Esophagus muscularis mucosa (tissue), 4 donors: ENCODE data around the gene MOB1B. TPM values are rescaled to one million over a fixed set of nuclear protein-coding genes. Genes with fewer than 3 reads are reported as not detected.

ENCODE experiments used
- DNase-seq: peaks from one replicate; pipeline ENCODE4 v3.0.0-alpha.2; 2017; ENCODE audit errors: extremely low spot score
- H3K27ac ChIP-seq, 4 donors: fragments of 200-600 bp; sonication (generic); replicated peaks in 1 of 4; 1 replicate in 3 of 4; 2 replicates in 1 of 4; pipeline ENCODE4 v1.5.1; 2016 to 2019; ENCODE audit warnings: mild to moderate bottlenecking in 1 of 4
- H3K27me3 ChIP-seq, 4 donors: fragments of 200-600 bp; sonication (generic); one replicate each; pipeline versions ENCODE4 v1.5.1 to v1.6.0; 2016 to 2019
- H3K36me3 ChIP-seq, 4 donors: fragments of 200-600 bp; sonication (generic); one replicate each; pipeline ENCODE4 v1.5.1; 2016 to 2019
- H3K4me1 ChIP-seq, 4 donors: fragments of 200-600 bp; sonication (generic); one replicate each; pipeline ENCODE4 v1.5.1; 2016 to 2019
- H3K4me3 ChIP-seq, 4 donors: fragments of 200-600 bp; sonication (generic); 1 replicate in 2 of 4; 2 replicates in 2 of 4; pipeline ENCODE4 v1.5.1; 2016 to 2019; ENCODE audit warnings: mild to moderate bottlenecking in 4 of 4, moderate library complexity in 1 of 4
- H3K9me3 ChIP-seq, 4 donors: fragments of 200-600 bp; sonication (generic); 1 replicate in 3 of 4; 2 replicates in 1 of 4; pipeline ENCODE4 v1.5.1; 2016 to 2019
- EP300 ChIP-seq: sonication (generic); formaldehyde crosslinking; IDR thresholded peaks from one replicate; pipeline ENCODE4 v1.6.1; 2017; ENCODE audit warnings: antibody characterized with exemption
- POLR2A ChIP-seq: fragments of 450-650 bp; IDR thresholded peaks from one replicate; pipeline ENCODE4 v1.6.1; 2017; ENCODE audit warnings: antibody characterized with exemption, moderate library complexity, mild to moderate bottlenecking, low read depth
- POLR2AphosphoS5 ChIP-seq, 2 donors: sonication (generic); formaldehyde crosslinking; IDR thresholded peaks; one replicate each; pipeline ENCODE4 v1.6.1; 2017; ENCODE audit warnings: antibody characterized with exemption in 2 of 2
- WGBS: methylation state at CpG from one replicate; pipeline ENCODE4 v1.1.5; 2018; 5-methylcytosine and 5-hydroxymethylcytosine counted together
- intact Hi-C: fragments of 100-400 bp; cut with DNase I; formaldehyde crosslinking; loops from one replicate; pipeline ENCODE4 v1.15.1; 2023
- total RNA-seq, 4 donors: library from RNA; depleted of rRNA; stranded (reverse); fragments of >200 nt; gene quantifications; one replicate each; pipeline versions ENCODE4 v1.1.0 to v1.2.1, GENCODE V29; 2016
- TF ChIP-seq, protein P1 (sequence below), 3 experiments: fragments of 200-600 bp in 2 of 3; fragments of 450-650 bp in 1 of 3; sonication (generic) in 2 of 3; IDR thresholded peaks; one replicate each; pipeline ENCODE4 v1.5.1; 2017 to 2019; ENCODE audit warnings: antibody characterized with exemption in 3 of 3, mild to moderate bottlenecking in 2 of 3, moderate library complexity in 1 of 3

Gene MOB1B
- total RNA-seq, 4 donors from 2014 or later = 15.0 to 19.4 (median 16.6) TPM

DNA sequence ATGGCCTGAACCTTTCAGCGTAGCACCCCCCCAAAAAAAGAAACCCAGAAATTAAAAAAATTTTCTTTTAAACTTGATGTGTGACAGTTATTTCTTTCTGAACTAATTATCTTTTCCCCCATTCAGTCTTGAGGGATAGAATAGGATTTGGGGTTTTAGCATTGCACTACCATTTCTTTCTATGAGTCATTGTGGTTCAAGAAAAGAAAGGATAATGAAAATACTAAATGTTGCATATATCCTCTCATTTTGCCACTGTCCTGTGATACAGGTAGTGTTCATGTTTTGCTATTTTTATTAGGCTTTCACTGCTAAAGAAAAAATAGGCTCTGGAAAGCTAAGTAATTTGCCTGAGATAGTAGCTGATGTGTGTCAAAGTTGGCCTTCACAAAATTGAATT, 51.9 kb downstream of the MOB1B start:
- H3K4me3 ChIP-seq = no peak overlapping the region
- DNase-seq = no peak
- H3K27ac ChIP-seq = no peak overlapping the region
- H3K36me3 ChIP-seq = peaks cover 0 to 5% (median 1%) of the 10 kb centered on the region in 4 donors
- no peaks in the 10 kb centered on the region for H3K9me3 ChIP-seq
- H3K4me1 ChIP-seq = peaks cover 0 to 16% (median 8%) of the 10 kb centered on the region in 4 donors
- WGBS = 100% methylated on average over 1 of the region's 1 CpG
- no peak for TF ChIP-seq POLR2AphosphoS5 (IDR thresholded peaks at IDR 0.05)
- no peak for TF ChIP-seq EP300
- TF ChIP-seq, protein P1, sequence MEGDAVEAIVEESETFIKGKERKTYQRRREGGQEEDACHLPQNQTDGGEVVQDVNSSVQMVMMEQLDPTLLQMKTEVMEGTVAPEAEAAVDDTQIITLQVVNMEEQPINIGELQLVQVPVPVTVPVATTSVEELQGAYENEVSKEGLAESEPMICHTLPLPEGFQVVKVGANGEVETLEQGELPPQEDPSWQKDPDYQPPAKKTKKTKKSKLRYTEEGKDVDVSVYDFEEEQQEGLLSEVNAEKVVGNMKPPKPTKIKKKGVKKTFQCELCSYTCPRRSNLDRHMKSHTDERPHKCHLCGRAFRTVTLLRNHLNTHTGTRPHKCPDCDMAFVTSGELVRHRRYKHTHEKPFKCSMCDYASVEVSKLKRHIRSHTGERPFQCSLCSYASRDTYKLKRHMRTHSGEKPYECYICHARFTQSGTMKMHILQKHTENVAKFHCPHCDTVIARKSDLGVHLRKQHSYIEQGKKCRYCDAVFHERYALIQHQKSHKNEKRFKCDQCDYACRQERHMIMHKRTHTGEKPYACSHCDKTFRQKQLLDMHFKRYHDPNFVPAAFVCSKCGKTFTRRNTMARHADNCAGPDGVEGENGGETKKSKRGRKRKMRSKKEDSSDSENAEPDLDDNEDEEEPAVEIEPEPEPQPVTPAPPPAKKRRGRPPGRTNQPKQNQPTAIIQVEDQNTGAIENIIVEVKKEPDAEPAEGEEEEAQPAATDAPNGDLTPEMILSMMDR (IDR thresholded peaks at IDR 0.05) = no peak
- no peak for TF ChIP-seq POLR2A
- intact Hi-C loops = no loop called here
- H3K27me3 ChIP-seq = no peaks in the 10 kb centered on the region

DNA sequence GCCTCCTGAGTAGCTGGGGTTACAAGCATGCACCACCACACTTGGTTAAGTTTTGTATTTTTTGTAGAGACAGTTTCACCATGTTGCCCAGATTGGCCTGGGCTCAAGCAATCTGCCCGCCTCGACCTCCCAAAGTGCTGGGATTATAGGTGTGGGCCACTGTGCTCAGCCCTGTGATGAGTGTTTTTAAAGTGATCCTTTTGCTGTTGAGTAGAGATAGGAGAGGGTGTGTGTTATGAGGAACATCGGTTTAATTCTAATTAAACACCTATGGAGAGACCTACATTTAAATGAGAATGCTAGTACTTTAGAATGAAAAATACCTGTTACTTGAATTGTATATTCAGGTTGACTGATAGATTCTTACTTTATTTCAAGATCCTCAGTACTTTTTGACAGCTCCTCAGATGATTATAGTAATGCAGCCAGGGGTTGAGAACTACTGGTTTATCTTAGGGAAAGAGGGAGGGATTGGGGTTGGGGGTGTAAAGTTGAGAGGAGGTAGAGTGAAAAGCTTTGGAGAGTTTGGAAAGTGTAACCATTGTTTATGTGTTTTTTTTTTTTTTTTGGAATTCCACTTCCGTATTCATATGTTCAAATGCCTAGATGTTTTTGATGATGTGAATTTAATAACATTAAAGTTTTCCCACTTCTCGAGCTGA, 54.5 kb downstream of the MOB1B start:
- Histone ChIP-seq H3K36me3 (peaks cover 0 to 27% (median 13%) of the 10 kb centered on the region in 4 donors), H3K27me3 (no peaks in the 10 kb centered on the region), H3K9me3 (no peaks in the 10 kb centered on the region), H3K27ac (no peak overlapping the region), H3K4me3 (peak overlapping the region in 1 of 4 donors; percentile 27), H3K4me1 (peaks cover 0 to 19% (median 6%) of the 10 kb centered on the region in 4 donors)
- no peak for TF ChIP-seq EP300
- no peak for TF ChIP-seq POLR2AphosphoS5 (IDR thresholded peaks at IDR 0.05)
- TF ChIP-seq, protein P1 (IDR thresholded peaks at IDR 0.05) = no peak
- TF ChIP-seq POLR2A = no peak
- 68% methylated on average over 5 of the region's 5 CpGs for WGBS
- no peak for DNase-seq
- intact Hi-C loops = no loop called here

DNA sequence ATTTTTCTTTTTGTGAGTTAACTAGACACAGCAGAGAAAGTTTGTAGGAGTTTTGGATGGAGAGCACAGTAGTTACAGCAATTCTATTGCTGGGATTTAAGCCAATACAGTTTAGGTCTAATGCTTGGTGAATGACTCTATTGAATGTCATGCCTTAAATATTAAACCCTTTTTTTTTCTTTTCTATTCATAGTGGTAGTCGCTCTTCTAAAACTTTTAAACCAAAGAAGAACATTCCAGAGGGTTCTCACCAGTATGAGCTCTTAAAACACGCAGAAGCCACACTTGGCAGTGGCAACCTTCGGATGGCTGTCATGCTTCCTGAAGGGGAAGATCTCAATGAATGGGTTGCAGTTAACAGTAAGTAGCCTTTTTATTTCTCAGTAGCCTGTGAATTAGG, 56.5 kb downstream of the MOB1B start:
- Histone ChIP-seq H3K27me3 (no peaks in the 10 kb centered on the region), H3K27ac (no peak overlapping the region), H3K4me1 (peaks cover 0 to 19% (median 6%) of the 10 kb centered on the region in 4 donors), H3K9me3 (no peaks in the 10 kb centered on the region), H3K36me3 (peaks cover 0 to 34% (median 17%) of the 10 kb centered on the region in 4 donors), H3K4me3 (no peak overlapping the region)
- TF ChIP-seq POLR2A (no peak), POLR2AphosphoS5 (IDR thresholded peaks at IDR 0.05) (no peak), EP300 (no peak)
- TF ChIP-seq, protein P1 (IDR thresholded peaks at IDR 0.05) = no peak
- intact Hi-C loops = no loop called here
- DNase-seq = no peak
- 79% methylated on average over 3 of the region's 3 CpGs for WGBS

DNA sequence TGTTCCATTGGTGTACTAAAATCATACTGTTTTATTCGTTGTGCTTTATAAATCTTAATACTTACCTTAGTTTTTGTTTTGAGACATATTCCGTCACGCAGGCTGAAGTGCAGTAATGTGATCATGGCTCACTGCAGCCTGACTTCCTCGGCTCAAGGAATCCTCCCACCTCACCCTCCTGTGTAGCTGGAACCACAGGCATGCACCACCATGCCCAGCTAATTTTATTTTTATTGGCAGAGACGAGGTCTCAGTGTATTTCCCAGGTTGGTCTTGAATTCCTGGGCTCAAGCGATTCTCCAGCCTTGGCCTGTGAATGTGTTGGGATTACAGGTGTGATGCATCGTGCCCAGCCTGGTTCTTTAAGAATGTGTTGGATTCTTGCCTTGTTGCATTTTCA, 66.9 kb downstream of the MOB1B start:
- Histone ChIP-seq H3K4me3 (no peak overlapping the region), H3K9me3 (no peaks in the 10 kb centered on the region), H3K4me1 (no peaks in the 10 kb centered on the region), H3K36me3 (peaks cover 0 to 24% (median 16%) of the 10 kb centered on the region in 4 donors), H3K27ac (no peak overlapping the region), H3K27me3 (no peaks in the 10 kb centered on the region)
- 63% methylated on average over 7 of the region's 7 CpGs for WGBS
- intact Hi-C loops = no loop called here
- no peak for DNase-seq
- TF ChIP-seq, protein P1 (IDR thresholded peaks at IDR 0.05) = no peak
- TF ChIP-seq POLR2A (no peak), EP300 (no peak), POLR2AphosphoS5 (IDR thresholded peaks at IDR 0.05) (no peak)
